Germinal center (tissue), 1 donor: ENCODE measurements around the gene CDPF1.
"Not testable (repeated sequence)": the region's sequence is repeated elsewhere in the genome, so short reads cannot be mapped to it uniquely, and the experiment has no call there.

Experiments
- DNase-seq: peaks from one replicate; pipeline ENCODE4 v3.0.0; 2012; ENCODE audit warnings: mixed read lengths, low spot score

CDPF1 gene

DNA sequence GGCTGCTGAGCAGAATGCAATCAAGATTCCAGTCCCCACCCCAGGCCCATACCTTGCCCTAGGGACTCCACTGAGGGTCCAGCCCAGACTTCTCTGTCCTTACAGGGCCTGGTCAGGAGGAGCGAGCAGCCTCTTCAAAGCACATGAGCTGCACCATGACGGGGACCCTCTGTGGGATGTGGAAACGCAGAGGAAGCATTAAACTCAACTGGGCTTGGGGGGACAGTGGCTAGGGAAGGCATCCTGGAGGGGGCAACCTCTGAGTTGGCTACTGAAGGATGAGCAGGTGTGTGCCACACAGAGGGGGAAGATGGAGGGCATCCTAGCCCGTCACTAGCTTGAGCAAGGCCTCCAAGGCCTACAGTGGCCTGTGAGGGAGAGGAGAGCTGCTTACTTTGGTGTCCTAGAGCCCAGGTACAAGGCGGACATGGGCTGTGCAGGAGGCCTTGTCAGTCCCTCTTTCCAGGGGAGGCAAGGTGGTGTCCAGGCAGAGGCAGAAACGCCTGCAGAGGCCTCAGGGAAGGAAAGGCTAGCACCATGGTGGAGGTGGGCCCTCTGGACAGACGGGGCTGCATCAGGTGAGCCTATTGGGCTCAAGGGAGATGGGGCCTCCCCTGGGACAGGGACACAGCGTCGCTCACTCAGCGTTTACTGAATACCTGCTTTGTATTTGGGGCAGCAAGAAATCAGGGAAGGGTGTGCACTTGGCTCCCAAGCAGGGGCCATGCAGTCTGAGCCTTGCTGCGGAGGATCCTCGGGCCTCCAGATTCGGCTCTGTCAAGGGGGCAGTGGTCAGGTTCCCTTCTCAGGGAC, 32.0 kb upstream of the CDPF1 start:
- no peak for DNase-seq

DNA sequence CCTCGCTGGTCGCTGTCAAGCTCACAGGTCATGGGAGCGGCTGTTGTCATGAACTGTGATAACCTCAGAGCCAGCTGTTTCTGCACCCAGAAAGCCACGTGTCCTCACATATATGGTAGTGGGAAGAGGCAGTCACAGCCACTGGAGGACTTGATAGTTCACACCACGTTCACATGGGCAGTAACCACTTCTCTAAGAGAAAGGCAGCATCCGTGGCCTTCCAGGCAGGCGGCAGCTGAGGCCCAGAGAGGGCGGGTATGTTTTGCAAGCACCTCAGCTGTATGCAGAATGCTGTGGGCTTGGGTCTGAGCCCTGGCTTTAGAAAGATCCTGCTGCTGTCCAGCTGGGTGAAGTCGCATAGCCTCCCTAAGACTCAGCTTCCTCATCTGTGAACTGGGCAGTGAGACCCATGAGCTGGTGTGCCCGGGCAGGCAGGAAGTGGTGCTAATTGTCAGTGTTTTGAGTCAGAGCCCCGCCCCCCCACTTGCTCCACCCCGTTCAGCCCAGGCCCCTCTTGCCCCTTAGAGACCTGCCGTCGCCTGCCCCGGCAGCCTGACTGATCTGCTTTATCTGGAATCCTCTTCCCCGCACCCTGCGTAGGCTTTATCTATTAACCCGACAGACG, 31.0 kb upstream of the CDPF1 start:
- DNase-seq = peak; percentile 39

DNA sequence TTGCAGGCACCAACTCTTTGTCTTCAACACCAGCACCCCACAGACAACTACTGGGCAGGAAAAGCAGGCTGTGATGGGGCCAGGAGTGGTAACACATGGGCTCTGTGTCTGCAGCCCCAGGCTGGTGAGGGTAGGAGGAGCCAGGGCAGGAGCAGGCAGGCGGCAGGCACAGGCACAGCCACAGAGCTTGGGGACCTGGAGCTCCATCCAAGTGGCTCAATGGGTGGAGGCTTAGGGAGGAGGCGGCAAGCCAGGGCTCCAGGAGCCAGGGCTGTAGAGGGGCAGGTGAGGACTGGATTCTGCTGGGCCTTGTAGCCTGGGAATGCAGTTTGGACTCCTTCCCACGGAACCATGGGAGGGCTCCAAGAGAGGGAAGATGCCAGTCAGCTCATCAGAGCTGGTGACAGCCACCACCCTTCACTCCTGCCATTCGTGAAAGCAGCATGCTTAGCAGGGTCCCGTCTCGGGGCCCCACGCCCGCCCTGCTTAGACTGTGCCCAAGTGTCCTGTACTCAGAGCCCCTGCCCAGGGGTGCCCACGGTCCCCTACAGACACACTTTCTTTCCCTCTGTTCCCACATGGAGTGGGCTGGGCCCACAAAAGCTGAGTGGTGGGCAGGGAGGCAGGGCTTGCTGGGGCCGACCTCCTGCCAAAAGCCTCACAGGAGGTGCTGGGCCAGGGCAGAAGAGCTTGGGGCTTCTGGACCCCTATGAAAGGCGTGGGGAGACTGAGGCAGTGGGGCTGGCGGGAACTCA, 30.1 kb upstream of the CDPF1 start:
- DNase-seq = no peak

DNA sequence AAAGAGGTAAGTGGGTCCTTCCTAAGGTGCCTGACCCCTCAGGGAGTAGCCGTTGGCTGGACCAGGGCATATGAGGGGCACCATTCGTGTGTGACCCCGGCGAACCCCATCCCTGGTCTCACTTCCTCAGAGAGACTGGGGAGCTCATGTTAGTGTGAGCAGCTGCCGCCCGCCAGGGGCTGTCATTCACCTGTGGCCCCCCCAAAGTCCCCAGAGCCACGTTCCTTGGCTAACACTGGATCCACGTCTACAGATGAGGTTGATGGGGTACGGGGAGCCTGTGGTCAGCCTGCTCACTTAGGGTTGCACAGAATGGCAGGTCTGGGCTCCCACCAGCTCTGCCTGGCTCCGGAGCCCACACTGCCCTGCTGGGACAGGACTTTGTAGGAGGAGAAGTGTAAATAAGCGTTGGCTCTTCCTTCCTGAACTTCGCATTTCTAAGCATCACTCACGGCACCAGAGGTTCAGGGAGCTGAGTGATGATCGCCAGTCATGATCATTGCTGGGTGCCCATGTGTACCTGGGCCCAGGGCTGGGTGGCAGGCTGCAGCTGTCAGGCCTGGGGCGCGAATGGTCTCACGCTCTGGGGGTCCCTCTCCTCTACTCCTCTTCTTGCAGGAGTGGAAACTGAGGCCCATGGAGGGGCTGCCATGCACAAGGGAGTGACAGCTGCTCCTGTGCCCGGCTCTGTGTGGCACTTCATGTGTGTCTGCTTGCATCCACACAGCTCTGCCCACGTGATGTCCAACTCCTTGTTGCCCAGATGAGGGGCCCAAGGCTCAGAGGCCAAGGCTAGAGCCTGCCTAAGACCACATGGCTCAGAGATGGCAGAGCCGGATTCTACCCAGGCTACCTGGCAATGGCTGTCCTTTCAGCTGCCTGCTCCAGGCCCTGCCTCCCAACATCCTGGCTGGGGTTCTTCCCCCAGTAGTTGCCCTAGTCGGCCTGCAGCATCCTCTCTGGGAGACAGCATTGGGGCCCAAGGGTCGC, 28.9 kb upstream of the CDPF1 start:
- no peak for DNase-seq

DNA sequence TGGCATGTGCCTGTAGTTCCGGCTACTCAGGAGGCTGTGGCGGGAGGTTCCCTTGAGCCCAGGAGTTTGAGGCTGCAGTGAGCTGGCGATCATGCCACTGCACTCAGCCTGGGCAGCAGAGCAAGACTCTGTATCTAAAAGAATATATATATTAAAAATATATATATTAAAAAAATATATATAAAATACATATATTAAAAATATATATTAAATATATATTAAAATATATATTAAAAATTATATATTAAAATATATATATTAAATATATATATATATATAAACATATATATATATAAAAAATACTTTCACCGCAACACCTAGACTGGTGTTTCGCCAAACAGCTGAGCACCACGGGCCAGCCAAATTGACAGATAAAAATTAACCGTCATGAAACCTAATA, 26.5 kb upstream of the CDPF1 start:
- no peak for DNase-seq

DNA sequence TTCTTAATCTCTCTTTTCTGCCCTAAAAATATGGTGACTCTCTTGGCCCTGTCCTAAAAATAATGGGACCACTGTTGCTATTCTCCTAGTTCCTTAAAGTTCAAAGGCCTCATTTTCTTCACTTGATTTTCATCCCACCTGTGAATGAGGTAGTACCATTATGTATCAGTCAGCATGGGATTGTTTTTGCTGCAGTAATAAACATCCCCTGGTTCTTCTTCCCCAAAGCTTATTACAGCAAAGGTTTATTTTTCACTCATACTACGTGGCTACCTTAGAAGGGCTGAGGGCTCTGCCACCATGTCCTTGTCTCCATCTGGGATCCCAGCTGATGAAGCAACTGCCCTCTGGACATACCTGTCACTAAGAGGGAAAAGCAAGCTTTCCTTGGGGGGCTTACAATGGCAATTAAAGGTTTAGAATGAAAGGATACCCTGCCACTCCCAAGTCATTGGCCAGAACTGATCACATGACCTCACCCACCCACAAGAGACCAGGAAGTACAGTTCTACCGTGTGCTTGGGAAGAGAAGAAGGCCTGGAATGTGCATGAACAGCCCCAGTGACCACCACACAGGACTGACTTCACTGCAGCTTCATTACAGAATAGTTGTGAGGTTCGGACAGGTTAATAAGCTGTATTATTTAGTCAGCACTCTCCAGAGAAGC, 25.5 kb upstream of the CDPF1 start:
- peak; percentile 36 for DNase-seq

DNA sequence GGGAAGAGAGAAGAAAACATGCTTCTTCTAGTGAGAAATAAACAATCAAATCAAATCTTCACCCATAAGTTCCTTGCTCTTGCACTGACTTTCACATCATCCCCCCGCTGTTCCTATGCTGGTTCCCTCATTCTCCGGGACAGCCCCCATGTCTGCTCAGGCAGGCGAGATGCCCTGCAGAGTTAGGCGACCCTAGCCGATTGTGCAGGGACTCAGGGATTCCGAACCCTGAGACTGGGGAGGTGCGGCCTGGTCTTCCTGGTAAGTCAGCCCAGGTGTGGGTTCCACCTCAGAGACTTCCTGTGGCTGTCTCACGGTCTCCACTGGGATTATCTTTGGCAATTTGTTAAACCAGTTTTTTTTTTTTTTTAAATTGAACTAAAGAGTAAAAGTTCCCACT, 24.3 kb upstream of the CDPF1 start:
- DNase-seq = no peak

DNA sequence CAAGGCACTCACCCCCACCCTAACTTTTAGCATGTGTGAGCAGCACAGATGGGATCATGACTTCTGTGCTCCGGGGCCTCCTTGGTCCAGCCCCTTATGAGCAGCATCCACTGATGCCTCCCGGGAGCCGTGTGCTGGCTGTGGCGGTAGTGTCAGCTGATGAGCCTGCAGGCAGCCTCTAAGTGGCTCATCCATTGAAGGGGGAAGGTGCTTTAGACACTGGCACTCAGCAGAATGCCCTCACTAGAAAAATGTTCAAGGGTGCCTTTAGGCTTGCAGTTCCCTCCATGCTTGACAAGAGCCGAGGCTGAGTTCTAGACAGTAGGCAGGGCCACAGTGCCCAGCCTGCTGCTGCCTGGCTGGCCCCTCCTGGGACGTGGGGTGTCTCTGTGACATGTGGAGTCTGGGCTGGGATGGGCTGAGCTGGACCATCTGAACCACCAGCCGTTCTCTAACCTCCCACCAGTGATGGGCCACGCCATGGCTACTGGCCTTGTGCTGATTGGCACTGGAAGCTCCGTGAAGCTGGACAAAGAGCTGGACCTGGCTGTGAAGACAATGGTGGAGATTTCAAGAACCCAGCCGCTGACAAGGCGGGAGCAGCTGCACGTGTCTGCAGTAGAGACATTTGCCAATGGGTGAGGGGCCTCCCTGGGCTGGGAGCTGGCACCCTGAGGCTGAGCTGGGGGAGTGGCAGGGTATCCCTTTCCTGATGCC, 23.5 kb upstream of the CDPF1 start:
- no peak for DNase-seq

DNA sequence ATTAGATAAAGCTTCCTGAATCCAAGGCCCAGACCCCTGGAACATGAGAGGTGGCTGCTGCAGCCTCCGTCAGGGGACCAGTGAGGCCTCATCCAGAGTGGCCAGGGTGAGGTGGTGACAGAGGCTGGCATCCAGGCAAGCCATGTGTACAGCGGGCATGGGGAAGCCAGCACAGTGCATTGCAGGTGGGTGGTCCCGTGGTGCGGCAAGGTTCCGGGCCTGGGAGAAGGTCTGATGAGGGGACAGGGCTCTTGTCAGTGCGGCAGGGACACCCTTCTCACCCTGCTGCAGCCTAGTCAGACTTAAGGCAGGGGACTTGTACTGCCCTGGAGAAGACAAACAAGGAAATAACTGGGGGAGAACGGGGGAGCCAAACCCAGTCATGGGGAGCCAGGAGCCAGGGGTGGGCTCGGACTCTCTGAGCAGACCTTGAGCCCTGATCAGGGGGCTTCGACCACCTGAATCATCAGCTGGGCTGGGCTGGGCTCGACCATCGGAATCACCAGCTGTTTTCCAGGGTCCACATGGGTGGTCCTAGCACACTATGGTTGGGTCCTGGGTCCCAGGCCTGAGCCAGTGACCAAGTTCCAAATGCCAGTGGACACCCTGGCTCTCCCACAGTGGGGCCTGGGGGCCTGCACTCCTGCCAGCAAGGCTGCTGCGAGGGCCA, 22.8 kb upstream of the CDPF1 start:
- no peak for DNase-seq

DNA sequence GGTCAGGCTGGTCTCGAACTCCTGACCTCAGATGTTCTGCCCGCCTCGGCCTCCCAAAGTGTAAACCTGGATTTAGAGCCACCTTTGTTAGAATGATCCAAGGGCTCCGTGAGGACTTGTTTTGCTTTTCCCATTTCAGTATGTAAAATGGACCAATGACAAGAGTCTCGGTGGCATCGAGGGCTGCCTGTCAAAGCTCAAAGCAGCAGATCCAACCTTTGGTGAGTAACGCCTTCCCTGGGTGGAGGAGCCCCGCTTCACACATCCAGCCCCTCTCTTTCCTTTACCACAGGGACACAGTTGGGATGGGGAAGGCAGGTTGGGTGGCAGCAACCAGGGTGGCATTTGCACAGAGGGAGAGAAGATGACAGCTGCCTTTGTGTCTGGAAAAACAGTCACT, 22.1 kb upstream of the CDPF1 start:
- no peak for DNase-seq

DNA sequence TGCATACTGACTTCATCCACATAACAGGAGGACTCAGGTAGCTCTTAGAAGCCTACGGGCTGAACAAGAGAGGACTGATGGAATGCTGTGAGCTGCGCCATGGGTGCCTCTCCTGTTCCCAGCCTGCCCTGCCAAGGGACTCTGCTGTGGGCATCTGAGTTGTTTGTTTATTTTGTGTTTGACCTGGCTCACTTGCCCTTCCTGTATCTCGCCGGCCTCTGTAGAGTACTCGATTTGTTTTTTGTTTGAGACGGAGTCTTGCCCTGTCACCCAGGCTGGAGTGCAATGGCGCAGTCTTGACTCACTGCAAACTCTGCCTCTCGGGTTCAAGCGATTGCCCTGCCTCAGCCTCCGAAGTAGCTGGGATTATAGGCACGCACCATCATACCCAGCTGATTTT, 19.5 kb upstream of the CDPF1 start:
- no peak for DNase-seq

DNA sequence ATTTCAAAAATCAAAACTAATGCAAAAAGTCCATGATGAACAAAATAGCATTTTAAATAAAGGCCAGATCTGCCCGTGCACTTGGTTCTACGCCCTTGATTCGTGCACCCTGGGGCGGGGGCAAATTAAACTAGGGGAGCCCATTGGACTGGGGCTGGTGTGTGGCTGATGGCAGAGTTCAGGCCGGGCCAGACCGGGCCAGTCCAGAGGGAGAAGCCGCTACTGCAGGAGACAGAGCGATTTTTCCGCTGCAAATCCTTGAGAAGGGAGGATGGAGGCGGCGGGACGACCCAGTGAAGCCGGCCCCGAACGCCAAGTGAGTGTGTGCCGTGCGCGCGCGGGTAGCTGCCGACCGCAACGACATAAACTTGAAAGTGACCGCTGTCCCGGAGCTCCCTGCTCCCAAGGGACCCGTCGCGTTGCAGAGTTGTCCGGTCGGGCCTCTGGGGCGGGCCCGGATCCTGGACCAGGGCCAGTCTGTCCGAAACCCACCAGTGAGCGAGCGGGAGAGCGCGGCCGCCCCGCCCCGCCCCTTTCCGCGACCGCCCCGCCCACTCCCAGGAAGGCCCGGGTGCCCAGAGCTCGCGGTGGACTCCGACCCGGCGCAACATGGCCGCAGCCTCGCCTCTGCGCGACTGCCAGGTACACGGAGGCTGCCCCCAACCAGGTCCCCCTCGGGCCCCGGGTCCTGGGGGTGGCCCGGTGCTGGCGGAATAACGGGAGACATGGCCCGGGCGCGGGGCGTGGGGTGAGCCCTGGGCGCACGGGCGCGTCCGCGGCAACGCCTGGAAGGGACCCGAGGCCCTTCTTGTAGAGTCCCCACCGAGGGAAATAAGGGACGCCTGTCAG, 17.6 kb upstream of the CDPF1 start, which contains the start of gene TTC38:
TTC38 (plus strand) TSS at position 578 of the 849 bp plus-strand sequence; CDS start at position 610, 32 bp downstream.
- DNase-seq = peak; percentile 81

DNA sequence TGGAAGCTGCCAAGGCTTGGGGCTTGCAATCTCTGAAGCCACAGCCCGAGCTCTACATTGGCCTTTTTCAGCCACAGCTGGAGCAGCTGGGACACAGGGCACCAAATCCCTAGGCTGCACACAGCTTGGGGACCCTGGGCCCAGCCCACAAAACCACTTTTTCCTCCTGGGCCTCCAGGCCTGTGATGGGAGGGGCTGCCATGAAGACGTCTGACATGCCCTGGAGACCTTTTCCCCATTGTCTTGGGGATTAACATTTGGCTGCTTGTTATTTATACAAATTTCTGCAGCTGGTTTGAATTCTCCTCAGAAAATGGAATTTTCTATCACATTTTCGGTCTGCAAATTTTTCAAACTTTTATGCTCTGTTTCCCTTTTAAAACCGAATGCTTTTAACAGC, 15.5 kb upstream of the CDPF1 start:
- not testable (repeated sequence) for DNase-seq

DNA sequence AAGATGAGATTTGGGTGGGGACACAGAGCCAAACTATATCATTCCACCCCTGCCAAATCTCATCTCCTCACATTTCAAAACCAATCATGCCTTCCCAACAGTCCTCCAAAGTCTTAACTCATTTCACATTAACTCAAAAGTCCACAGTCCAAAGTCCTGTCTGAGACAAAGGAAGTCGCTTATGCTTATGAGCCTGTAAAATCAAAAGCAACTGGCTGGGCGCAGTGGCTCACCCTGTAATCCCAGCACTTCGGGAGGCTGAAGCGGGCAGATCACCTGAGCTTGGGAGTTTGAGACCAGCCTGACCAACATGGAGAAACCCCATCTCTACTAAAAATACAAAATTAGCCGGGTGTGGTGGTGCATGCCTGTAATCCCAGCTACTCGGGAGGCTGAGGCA, 14.4 kb upstream of the CDPF1 start:
- DNase-seq = not testable (repeated sequence)

DNA sequence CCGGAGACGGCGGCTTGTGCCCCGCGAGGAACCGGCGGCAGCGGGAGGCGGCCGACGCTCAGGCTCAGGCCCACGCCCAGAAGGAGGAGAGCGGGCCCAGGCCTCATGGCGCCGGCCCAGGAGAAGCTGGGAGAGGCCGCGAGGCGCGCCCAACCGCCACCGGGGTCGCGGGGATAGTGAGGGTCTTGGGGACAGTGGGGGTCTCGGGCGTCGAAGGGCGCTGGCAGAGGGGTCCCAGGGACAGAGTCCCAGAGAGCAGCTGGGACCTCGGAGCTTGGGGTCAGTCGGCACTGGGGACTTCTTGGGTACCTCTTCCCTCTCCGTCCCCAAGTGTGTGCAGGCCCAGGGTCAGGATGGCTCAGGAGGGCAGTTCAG, 13.1 kb upstream of the CDPF1 start, which contains the start of gene PKDREJ:
PKDREJ (minus strand) TSS at position 128 of the 375 bp plus-strand sequence; CDS start at position 107, 21 bp downstream.
- DNase-seq = no peak

DNA sequence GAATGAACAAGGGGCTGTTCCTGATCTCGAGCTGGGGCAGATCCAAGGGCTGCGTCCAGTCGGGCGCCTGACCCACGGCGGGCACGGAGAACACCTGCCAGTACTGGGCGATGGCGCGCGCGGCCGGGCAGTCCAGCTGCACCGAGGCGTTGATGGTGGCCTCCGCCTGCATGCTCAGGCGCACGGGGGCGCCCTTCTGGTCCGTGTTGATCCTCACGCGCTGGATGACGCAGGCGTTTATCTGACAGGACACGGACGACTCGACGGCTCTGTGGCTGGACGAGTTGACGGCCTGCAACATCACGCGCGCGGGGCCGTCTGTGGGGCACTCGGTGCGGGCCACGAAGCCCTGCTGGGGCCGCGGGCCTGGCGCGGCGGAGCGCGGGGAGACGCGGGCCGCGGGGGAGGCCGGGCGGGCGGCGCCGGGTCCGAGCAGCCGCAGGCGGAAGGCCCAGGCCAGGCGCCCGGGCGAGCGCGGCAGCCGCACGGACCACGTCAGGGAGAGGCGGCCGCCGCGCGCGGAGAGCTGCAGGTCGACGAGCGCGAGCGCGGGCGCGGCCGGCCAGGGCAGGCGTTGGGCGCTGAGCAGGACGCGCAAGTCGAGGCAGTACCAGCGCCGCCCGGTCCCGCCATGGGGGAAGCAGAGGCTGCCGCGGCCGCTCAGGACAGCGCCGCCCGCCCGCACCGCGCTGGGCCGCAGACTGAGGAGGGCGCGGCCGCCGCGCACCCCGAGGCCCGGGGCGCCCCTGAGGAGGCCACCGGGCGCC, 12.5 kb upstream of the CDPF1 start:
- peak; percentile 37 for DNase-seq

DNA sequence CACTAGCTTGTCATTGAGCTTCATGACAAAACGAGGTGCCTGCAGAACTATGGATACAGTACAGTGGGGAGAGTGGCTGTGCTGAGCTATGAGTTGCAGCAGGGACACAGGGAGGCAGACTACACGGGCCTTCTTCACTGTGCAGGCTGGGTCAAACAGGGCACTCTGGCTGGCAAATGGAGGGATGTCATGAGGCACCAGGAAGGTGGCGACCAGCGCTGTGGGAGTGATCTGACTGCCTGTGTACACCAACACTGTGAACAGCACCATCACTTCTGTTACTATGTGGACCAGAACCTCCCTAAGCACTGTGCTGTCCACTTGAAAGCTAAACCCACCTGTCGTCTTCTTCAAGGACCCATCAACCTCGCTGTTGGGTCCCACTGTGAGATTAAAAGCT, 9.9 kb upstream of the CDPF1 start:
- no peak for DNase-seq

DNA sequence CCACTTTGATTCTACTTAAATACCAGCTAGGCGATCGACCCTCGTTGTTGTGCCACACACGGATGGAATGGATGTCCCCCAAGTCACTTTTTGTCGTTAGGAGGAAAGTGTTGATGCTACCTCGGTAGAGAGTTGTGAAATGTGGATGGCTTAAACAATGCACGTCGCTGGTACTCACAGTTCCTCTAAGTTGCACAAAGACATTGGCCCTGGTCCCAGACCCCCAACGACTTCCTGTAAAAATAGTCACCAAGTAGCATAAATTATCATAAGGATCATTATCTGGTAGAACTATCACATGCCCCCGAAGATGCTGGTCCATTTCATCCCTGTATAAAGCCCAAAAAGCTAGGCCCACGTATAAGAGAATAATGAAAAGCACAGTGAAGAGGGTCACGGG, 9.3 kb upstream of the CDPF1 start:
- no peak for DNase-seq
